ENCODE measurements around the gene PITPNM3. TPM values are rescaled to one million over a fixed set of nuclear protein-coding genes. Genes with fewer than 3 reads are reported as not detected.

The PITPNM3 gene
- total RNA-seq, 1 donor from 2014 or later = 15.6 TPM

- DNase-seq (no peak), ATAC-seq (no peak)
- Histone ChIP-seq H3K4me1 (no peaks in the 10 kb centered on the region), H3K9me3 (no peaks in the 10 kb centered on the region), H3K4me3 (no peak overlapping the region), H3K27ac (no peak overlapping the region), H3K36me3 (no peaks in the 10 kb centered on the region), H3K27me3 (no peaks in the 10 kb centered on the region)
- TF ChIP-seq, protein P1, sequence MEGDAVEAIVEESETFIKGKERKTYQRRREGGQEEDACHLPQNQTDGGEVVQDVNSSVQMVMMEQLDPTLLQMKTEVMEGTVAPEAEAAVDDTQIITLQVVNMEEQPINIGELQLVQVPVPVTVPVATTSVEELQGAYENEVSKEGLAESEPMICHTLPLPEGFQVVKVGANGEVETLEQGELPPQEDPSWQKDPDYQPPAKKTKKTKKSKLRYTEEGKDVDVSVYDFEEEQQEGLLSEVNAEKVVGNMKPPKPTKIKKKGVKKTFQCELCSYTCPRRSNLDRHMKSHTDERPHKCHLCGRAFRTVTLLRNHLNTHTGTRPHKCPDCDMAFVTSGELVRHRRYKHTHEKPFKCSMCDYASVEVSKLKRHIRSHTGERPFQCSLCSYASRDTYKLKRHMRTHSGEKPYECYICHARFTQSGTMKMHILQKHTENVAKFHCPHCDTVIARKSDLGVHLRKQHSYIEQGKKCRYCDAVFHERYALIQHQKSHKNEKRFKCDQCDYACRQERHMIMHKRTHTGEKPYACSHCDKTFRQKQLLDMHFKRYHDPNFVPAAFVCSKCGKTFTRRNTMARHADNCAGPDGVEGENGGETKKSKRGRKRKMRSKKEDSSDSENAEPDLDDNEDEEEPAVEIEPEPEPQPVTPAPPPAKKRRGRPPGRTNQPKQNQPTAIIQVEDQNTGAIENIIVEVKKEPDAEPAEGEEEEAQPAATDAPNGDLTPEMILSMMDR (IDR thresholded peaks at IDR 0.05) = no peak
- intact Hi-C loops (cut with DNase I) = no loop called here
Measured at GRCh38 chr17:6461246-6461645, 95.1 kb downstream of the PITPNM3 start.

DNA sequence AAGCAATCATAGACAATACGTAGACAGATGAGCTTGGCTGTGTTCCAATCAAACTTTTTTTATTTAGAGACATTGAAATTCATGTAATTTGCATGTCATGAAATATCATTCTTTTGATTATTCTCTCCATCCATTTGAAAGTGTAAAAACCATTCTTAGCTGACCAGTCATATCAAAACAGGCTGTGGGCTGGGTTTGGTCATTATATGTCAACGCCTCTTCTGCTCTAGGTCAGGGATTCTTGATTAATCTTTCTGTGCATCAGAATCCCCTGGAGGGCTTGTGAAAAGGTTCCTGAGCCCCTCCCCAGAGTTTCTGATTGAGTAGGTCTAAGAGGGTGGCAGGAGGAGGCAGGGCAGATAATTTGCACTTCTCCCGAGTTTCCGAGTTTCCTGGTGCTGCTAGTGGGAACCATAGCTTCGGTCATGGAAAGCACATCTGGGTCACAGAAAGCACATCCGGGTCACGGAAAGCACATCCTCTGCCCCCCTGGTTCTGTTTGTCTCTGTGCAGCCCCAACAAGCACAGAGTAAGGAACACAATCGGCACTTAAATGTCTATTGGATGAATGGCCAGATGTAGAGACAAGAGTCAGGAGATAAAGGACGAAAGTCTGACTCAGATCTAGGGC lies 95.7 kb downstream of the PITPNM3 start:
- ATAC-seq (no peak), DNase-seq (no peak)
- H3K9me3 ChIP-seq = no peaks in the 10 kb centered on the region
- H3K4me1 ChIP-seq = no peaks in the 10 kb centered on the region
- intact Hi-C loops (cut with DNase I) = no loop called here
- no peak overlapping the region for H3K4me3 ChIP-seq
- no peaks in the 10 kb centered on the region for H3K27me3 ChIP-seq
- H3K36me3 ChIP-seq = no peaks in the 10 kb centered on the region
- no peak overlapping the region for H3K27ac ChIP-seq
- TF ChIP-seq, protein P1 (IDR thresholded peaks at IDR 0.05) = no peak

- Histone ChIP-seq H3K36me3 (no peaks in the 10 kb centered on the region), H3K27ac (no peak overlapping the region), H3K9me3 (no peaks in the 10 kb centered on the region), H3K4me1 (no peaks in the 10 kb centered on the region), H3K4me3 (no peak overlapping the region), H3K27me3 (peaks cover 7% of the 10 kb centered on the region)
- DNase-seq (no peak), ATAC-seq (no peak)
- intact Hi-C loops (cut with DNase I) = no loop called here
- TF ChIP-seq, protein P1 (IDR thresholded peaks at IDR 0.05) = no peak
Measured at GRCh38 chr17:6458460-6458950, 97.8 kb downstream of the PITPNM3 start.

GRCh38 chr17:6457688-6458459 lies 98.5 kb downstream of the PITPNM3 start:
- H3K9me3 ChIP-seq = no peaks in the 10 kb centered on the region
- TF ChIP-seq, protein P1 (IDR thresholded peaks at IDR 0.05) = no peak
- H3K27me3 ChIP-seq = peaks cover 7% of the 10 kb centered on the region
- DNase-seq (no peak), ATAC-seq (no peak)
- H3K36me3 ChIP-seq = no peaks in the 10 kb centered on the region
- no peak overlapping the region for H3K27ac ChIP-seq
- intact Hi-C loops (cut with DNase I) = no loop called here
- no peaks in the 10 kb centered on the region for H3K4me1 ChIP-seq
- H3K4me3 ChIP-seq = no peak overlapping the region

GRCh38 chr17:6456914-6457687 lies 99.3 kb downstream of the PITPNM3 start:
- ATAC-seq = no peak
- Histone ChIP-seq H3K36me3 (no peaks in the 10 kb centered on the region), H3K27ac (no peak overlapping the region), H3K4me1 (no peaks in the 10 kb centered on the region), H3K9me3 (no peaks in the 10 kb centered on the region), H3K27me3 (peaks cover 7% of the 10 kb centered on the region), H3K4me3 (no peak overlapping the region)
- peak; percentile 38 for DNase-seq
- intact Hi-C loops (cut with DNase I) = no loop called here
- TF ChIP-seq, protein P1 (IDR thresholded peaks at IDR 0.05) = no peak

All from upper lobe of right lung (tissue), 1 donor.